Colonic mucosa (tissue), 4 donors: Measurements from ENCODE around the gene FAAH2. TPM values are rescaled to one million over a fixed set of nuclear protein-coding genes. Genes with fewer than 3 reads are reported as not detected.
"Not testable (repeated sequence)": the region's sequence is repeated elsewhere in the genome, so short reads cannot be mapped to it uniquely, and the experiment has no call there.

Source experiments
- DNase-seq: peaks from one replicate; pipeline ENCODE4 v3.0.0-alpha.2; 2020
- H3K27ac ChIP-seq: fragments of 200-600 bp; one replicate; pipeline ENCODE4 v1.8.0; 2021
- H3K27me3 ChIP-seq: fragments of 200-600 bp; one replicate; pipeline ENCODE4 v1.8.0; 2021
- H3K36me3 ChIP-seq: fragments of 200-600 bp; one replicate; pipeline ENCODE4 v1.8.0; 2021
- H3K4me1 ChIP-seq: fragments of 200-600 bp; one replicate; pipeline ENCODE4 v1.8.0; 2021; ENCODE audit warnings: mild to moderate bottlenecking
- H3K4me3 ChIP-seq: fragments of 200-600 bp; one replicate; pipeline ENCODE4 v1.8.0; 2021
- H3K9ac ChIP-seq, 2 donors: one replicate each; pipeline ENCODE4 v1.7.0; 2013; ENCODE audit warnings: control low read depth in 2 of 2, low read depth in 2 of 2, low read length in 2 of 2
- H3K9me3 ChIP-seq: fragments of 200-600 bp; one replicate; pipeline ENCODE4 v1.8.0; 2021
- intact Hi-C: fragments of 100-400 bp; cut with DNase I; formaldehyde crosslinking; loops from one replicate; pipeline ENCODE4 v1.14.1; 2022
- total RNA-seq, 2 donors: library from RNA; stranded (reverse); fragmentation: NEBNext Ultra II Directional in 1 of 2; extraction: Animal tissue kit (Norgen Biotek cat#: 25700) in 1 of 2; gene quantifications; one replicate each; pipeline ENCODE4 v1.2.1, GENCODE V29; 2021
- TF ChIP-seq, protein P1 (sequence below): fragments of 200-600 bp; IDR thresholded peaks from one replicate; pipeline ENCODE4 v1.8.0; 2022; ENCODE audit warnings: antibody characterized with exemption, mild to moderate bottlenecking
- donor health status: healthy.
- donor health status: DM: no; HTN: no; CAD: no.
- donor health status: DM: no; HTN: no; CAD: no.

The FAAH2 gene
- total RNA-seq, 2 donors from 2014 or later: 5.6 to 11.3 TPM

DNA sequence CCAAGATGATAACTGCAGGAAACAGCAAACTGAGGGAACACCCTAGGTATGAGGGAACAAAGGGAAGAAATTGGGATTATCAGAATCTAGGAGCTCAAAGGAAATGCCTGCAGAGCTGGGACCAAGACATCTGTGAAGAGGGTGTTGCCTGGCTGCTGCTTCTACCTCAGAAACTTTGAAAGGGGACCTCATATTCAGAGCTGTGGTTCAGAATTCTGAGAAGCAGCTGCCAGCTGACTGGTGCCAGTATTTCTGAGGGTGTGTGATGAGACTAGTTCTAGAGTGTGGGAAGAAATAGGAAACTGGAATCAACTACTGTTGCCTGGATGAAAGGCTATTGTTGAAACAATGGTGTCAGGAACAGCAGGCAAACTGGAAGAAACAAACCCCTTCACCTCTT is 8.5 kb downstream of the FAAH2 start:
- Histone ChIP-seq H3K27ac (no peak overlapping the region), H3K27me3 (no peaks in the 10 kb centered on the region), H3K36me3 (no peaks in the 10 kb centered on the region), H3K4me1 (no peaks in the 10 kb centered on the region), H3K4me3 (no peak overlapping the region), H3K9me3 (no peaks in the 10 kb centered on the region), H3K9ac (no peak overlapping the region)
- no peak for DNase-seq
- TF ChIP-seq, protein P1, sequence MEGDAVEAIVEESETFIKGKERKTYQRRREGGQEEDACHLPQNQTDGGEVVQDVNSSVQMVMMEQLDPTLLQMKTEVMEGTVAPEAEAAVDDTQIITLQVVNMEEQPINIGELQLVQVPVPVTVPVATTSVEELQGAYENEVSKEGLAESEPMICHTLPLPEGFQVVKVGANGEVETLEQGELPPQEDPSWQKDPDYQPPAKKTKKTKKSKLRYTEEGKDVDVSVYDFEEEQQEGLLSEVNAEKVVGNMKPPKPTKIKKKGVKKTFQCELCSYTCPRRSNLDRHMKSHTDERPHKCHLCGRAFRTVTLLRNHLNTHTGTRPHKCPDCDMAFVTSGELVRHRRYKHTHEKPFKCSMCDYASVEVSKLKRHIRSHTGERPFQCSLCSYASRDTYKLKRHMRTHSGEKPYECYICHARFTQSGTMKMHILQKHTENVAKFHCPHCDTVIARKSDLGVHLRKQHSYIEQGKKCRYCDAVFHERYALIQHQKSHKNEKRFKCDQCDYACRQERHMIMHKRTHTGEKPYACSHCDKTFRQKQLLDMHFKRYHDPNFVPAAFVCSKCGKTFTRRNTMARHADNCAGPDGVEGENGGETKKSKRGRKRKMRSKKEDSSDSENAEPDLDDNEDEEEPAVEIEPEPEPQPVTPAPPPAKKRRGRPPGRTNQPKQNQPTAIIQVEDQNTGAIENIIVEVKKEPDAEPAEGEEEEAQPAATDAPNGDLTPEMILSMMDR: no peak
- intact Hi-C loops: no loop called here

DNA sequence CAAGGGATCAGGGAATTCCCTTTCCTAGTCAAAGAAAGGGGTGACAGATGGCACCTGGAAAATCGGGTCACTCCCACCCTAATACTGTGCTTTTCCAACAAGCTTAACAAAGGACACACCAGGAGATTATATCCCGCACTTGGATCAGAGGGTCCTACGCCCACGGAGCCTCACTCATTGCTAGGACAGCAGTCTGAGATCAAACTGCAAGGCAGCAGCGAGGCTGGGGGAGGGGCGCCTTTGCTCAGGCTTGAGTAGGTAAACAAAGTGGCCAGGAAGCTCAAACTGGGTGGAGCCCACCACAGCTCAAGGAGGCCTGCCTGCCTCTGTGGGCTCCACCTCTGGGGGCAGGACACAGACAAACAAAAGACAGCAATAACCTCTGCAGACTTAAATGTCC is 9.2 kb downstream of the FAAH2 start:
- H3K4me1 ChIP-seq, H3K36me3 ChIP-seq, H3K27me3 ChIP-seq, H3K27ac ChIP-seq, DNase-seq, H3K9ac ChIP-seq, H3K9me3 ChIP-seq, intact Hi-C loops, H3K4me3 ChIP-seq: not testable (repeated sequence)

DNA sequence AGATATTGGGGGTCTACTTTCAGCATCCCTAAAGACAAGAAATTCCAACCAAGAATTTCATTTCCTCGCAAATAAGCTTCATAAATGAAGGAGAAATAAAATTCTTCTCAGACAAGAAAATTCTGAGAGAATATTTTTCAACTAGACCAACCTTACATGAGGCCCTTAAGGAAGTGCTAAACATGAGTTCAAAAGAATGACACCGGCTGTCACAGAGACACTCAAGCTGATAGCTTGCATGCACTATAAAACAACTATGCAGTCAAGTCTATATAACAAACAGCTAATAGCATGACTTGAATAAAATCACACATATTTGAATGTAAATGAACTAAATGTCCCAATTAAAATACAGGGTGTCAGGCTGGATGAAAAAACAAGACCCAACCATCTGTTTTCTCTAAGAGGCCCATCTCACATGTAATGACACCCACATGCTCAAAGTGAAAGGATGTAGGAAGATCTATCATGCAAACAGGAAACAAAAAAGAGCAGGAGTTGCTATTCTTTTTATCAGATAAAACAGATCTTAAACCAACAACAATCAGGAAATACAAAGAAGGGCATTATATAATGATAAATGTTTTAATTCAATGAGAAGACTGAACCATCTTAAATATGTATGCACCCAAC is 27.2 kb downstream of the FAAH2 start:
- no peak for DNase-seq
- Histone ChIP-seq H3K36me3 (no peaks in the 10 kb centered on the region), H3K27ac (no peak overlapping the region), H3K4me1 (no peaks in the 10 kb centered on the region), H3K4me3 (no peak overlapping the region), H3K9me3 (no peaks in the 10 kb centered on the region), H3K27me3 (no peaks in the 10 kb centered on the region), H3K9ac (no peak overlapping the region)
- intact Hi-C loops: no loop called here
- TF ChIP-seq, protein P1: no peak

DNA sequence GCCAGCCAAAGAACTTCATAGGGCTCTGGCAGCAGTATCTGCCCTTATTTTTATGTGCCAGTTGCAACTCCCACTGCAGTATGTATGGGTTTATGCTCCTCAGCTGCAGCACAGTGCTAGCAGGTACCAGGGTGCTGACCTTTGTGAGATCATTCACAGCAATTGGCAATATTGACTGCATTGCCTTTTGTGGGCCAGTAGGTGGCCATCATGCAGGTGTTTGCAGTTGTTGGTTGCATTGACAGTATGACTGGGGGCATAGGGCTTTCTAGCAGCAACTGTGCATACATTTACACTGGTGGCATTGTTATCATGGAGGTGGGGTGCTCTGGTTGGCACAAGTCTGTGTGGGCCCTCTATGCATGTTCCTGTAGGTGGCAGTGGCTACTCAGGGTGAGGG is 42.5 kb downstream of the FAAH2 start:
- H3K36me3 ChIP-seq: no peaks in the 10 kb centered on the region
- no peak for DNase-seq

DNA sequence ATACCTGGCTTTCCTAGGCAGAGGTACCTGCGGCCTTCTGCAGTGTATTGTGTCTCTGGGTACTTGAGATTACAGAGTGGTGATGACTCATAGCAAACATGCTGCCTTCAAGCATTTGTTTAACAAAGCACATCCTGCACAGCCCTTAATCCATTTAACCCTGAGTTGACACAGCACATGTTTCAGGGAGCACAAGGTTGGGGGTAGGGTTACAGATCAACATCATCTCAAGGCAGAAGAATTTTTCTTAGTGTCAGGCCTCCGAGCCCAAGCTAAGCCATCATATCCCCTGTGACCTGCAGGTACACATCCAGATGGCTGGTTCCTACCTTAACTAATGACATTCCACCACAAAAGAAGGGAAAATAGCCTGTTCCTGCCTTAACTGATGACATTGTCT is 49.3 kb downstream of the FAAH2 start:
- H3K27me3 ChIP-seq, H3K9me3 ChIP-seq, intact Hi-C loops, H3K4me1 ChIP-seq, H3K36me3 ChIP-seq, H3K9ac ChIP-seq, DNase-seq, H3K4me3 ChIP-seq, H3K27ac ChIP-seq: not testable (repeated sequence)

More for the DNA sequence above, 42.5 kb downstream of the FAAH2 start:
- Histone ChIP-seq H3K27me3 (no peaks in the 10 kb centered on the region), H3K27ac (no peak overlapping the region), H3K4me3 (no peak overlapping the region), H3K9me3 (no peaks in the 10 kb centered on the region), H3K4me1 (no peaks in the 10 kb centered on the region), H3K9ac (no peak overlapping the region)
- intact Hi-C loops: no loop called here
- TF ChIP-seq, protein P1: no peak

DNA sequence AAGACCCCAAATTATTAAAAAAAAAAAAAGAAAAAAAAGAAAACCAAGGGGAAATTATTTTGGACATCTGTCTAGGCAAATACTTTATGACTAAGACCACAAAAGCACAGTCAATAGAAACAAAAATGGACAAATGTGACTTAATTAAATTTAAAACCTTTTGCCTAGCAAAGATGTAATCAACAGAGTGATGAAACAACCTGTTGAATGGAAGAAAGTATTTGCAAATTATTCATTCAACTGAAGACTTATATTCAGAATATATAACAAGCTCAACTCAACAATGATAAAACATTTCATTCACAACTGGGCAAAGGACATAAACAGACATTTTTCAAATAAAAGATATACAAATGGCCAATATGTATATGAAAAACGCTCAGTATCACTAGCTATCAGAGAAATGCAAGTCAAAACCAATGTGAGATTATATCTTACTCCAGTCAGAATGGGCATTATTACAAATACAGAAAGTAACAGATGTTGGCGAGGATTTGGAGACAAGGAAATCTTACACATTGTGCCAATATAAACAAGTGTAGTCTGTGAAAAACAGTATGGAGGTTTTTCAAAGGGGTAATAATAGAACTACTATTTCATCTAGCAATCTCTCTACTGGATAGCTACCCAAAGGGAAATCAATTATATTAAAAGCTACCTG is 67.1 kb downstream of the FAAH2 start:
- no peak for DNase-seq
- no peak overlapping the region for H3K9ac ChIP-seq
- H3K27me3 ChIP-seq: no peaks in the 10 kb centered on the region
- TF ChIP-seq, protein P1: no peak
- no peaks in the 10 kb centered on the region for H3K36me3 ChIP-seq
- H3K9me3 ChIP-seq: no peaks in the 10 kb centered on the region
- intact Hi-C loops: no loop called here
- H3K4me1 ChIP-seq: no peaks in the 10 kb centered on the region
- no peak overlapping the region for H3K27ac ChIP-seq
- no peak overlapping the region for H3K4me3 ChIP-seq
